H9 (cell line): ENCODE data around the gene ZMYM2. TPM values are rescaled to one million over a fixed set of nuclear protein-coding genes. Genes with fewer than 3 reads are reported as not detected.

ENCODE experiments used
- DNase-seq: peaks from one replicate; pipeline ENCODE4 v3.0.0-alpha.2; 2017
- H2AFZ ChIP-seq: one replicate; pipeline ENCODE4 v1.6.1; 2013; ENCODE audit warnings: mild to moderate bottlenecking, low read length, control low read depth, moderate library complexity
- H2AK5ac ChIP-seq: 2 replicates; pipeline ENCODE4 v1.6.1; 2013; ENCODE audit warnings: low read length, control low read depth, mixed read lengths; ENCODE audit not compliant: insufficient read length
- H2BK120ac ChIP-seq: one replicate; pipeline ENCODE4 v1.6.1; 2013; ENCODE audit warnings: low read depth, mild to moderate bottlenecking, low read length, control low read depth, inconsistent platforms; ENCODE audit not compliant: poor library complexity, severe bottlenecking
- H2BK12ac ChIP-seq: 2 replicates; pipeline ENCODE4 v1.6.1; 2013; ENCODE audit warnings: low read length, control low read depth, mixed read lengths, low read depth; ENCODE audit not compliant: insufficient read length
- H2BK15ac ChIP-seq: 2 replicates; pipeline ENCODE4 v1.6.1; 2013; ENCODE audit warnings: low read depth, low read length, control low read depth
- H2BK20ac ChIP-seq: one replicate; pipeline ENCODE4 v1.6.1; 2013; ENCODE audit warnings: low read depth, mild to moderate bottlenecking, low read length, control low read depth, inconsistent platforms; ENCODE audit not compliant: poor library complexity, severe bottlenecking
- H2BK5ac ChIP-seq: 2 replicates; pipeline ENCODE4 v1.6.1; 2013; ENCODE audit warnings: low read length, control low read depth, mixed read lengths; ENCODE audit not compliant: insufficient read length
- H3K14ac ChIP-seq: 2 replicates; pipeline ENCODE4 v1.6.1; 2013; ENCODE audit warnings: low read length, control low read depth; ENCODE audit not compliant: insufficient read depth
- H3K18ac ChIP-seq: 2 replicates; pipeline ENCODE4 v1.6.1; 2013; ENCODE audit warnings: low read depth, mild to moderate bottlenecking, mixed read lengths, low read length, control low read depth; ENCODE audit not compliant: insufficient read length
- H3K23ac ChIP-seq: 2 replicates; pipeline ENCODE4 v1.6.1; 2013; ENCODE audit warnings: low read length, control low read depth, mixed read lengths, low read depth; ENCODE audit not compliant: insufficient read length
- H3K23me2 ChIP-seq: 2 replicates; pipeline ENCODE4 v1.6.1; 2013; ENCODE audit warnings: low read depth, mild to moderate bottlenecking, mixed read lengths, low read length, control low read depth; ENCODE audit not compliant: insufficient read length, poor library complexity, severe bottlenecking
- H3K27ac ChIP-seq: 2 replicates; pipeline ENCODE4 v1.5.1; 2013; ENCODE audit warnings: low read length, control low read depth, mixed read lengths, low read depth; ENCODE audit not compliant: insufficient read length
- H3K27me3 ChIP-seq: 2 replicates; pipeline ENCODE4 v1.6.1; 2013; ENCODE audit warnings: low read length, control low read depth, inconsistent platforms; ENCODE audit not compliant: insufficient read depth
- H3K4ac ChIP-seq: 2 replicates; pipeline ENCODE4 v1.6.1; 2013; ENCODE audit warnings: low read depth, mild to moderate bottlenecking, control low read depth, inconsistent platforms, low read length, moderate library complexity
- H3K4me1 ChIP-seq: 2 replicates; pipeline ENCODE4 v1.6.1; 2013; ENCODE audit warnings: low read length, control low read depth, inconsistent platforms; ENCODE audit not compliant: insufficient read depth
- H3K4me2 ChIP-seq: 2 replicates; pipeline ENCODE4 v1.6.1; 2013; ENCODE audit warnings: low read length, control low read depth, mixed read lengths; ENCODE audit not compliant: insufficient read length, insufficient read depth
- H3K56ac ChIP-seq: 2 replicates; pipeline ENCODE4 v1.6.1; 2013; ENCODE audit warnings: low read depth, mild to moderate bottlenecking, mixed read lengths, low read length, control low read depth; ENCODE audit not compliant: insufficient read length
- H3K79me1 ChIP-seq: 2 replicates; pipeline ENCODE4 v1.6.1; 2013; ENCODE audit warnings: low read depth, mild to moderate bottlenecking, moderate library complexity, low read length, control low read depth, inconsistent platforms; ENCODE audit not compliant: insufficient read depth, poor library complexity, severe bottlenecking
- H3K79me2 ChIP-seq: 2 replicates; pipeline ENCODE4 v1.6.1; 2013; ENCODE audit warnings: low read length, control low read depth, inconsistent platforms; ENCODE audit not compliant: insufficient read depth
- H3K9ac ChIP-seq: 2 replicates; pipeline ENCODE4 v1.6.1; 2013; ENCODE audit warnings: low read length, control low read depth, mixed read lengths; ENCODE audit not compliant: insufficient read length; ENCODE audit errors: extremely low read depth
- H3K9me3 ChIP-seq: one replicate; pipeline ENCODE4 v1.6.1; 2013; ENCODE audit warnings: low read depth, low read length, inconsistent platforms; ENCODE audit not compliant: control insufficient read depth
- H3T11ph ChIP-seq: one replicate; pipeline ENCODE4 v1.6.1; 2013; ENCODE audit warnings: mild to moderate bottlenecking, low read length, control low read depth, inconsistent platforms
- H4K20me1 ChIP-seq: one replicate; pipeline ENCODE4 v1.6.1; 2013; ENCODE audit not compliant: control insufficient read depth, insufficient read length, insufficient read depth
- H4K5ac ChIP-seq: 2 replicates; pipeline ENCODE4 v1.6.1; 2013; ENCODE audit warnings: low read depth, mild to moderate bottlenecking, mixed read lengths, low read length, control low read depth; ENCODE audit not compliant: insufficient read length
- H4K8ac ChIP-seq: replicated peaks from 2 replicates; pipeline ENCODE4 v1.6.1; 2013; ENCODE audit warnings: low read length, control low read depth, mixed read lengths, low read depth; ENCODE audit not compliant: insufficient read length
- H4K91ac ChIP-seq: 2 replicates; pipeline ENCODE4 v1.6.1; 2013; ENCODE audit warnings: low read depth, mild to moderate bottlenecking, moderate library complexity, mixed read lengths, low read length, control low read depth; ENCODE audit not compliant: insufficient read length
- H3K27ac Mint-ChIP-seq, 3 experiments: 2 replicates in 2 of 3; 3 replicates in 1 of 3; pipeline ENCODE4 v1.8.0; 2020 to 2021; ENCODE audit warnings: mixed read lengths in 3 of 3, mild to moderate bottlenecking in 1 of 3, moderate library complexity in 1 of 3
- H3K27me3 Mint-ChIP-seq: 2 replicates; pipeline ENCODE4 v1.8.0; 2021; ENCODE audit warnings: low read depth, mild to moderate bottlenecking, moderate library complexity, mixed read lengths
- H3K36me3 Mint-ChIP-seq, 3 experiments: 2 replicates in 2 of 3; 3 replicates in 1 of 3; pipeline ENCODE4 v1.8.0; 2020 to 2021; ENCODE audit warnings: low read depth in 3 of 3, mixed read lengths in 3 of 3; ENCODE audit not compliant: insufficient read depth in 1 of 3
- H3K4me1 Mint-ChIP-seq, 2 experiments: 2 replicates each; pipeline ENCODE4 v1.8.0; 2020; ENCODE audit warnings: mixed read lengths in 2 of 2
- H3K4me3 Mint-ChIP-seq, 2 experiments: 2 replicates in 1 of 2; 3 replicates in 1 of 2; pipeline ENCODE4 v1.8.0; 2020 to 2021; ENCODE audit warnings: mild to moderate bottlenecking in 2 of 2, mixed read lengths in 2 of 2, moderate library complexity in 1 of 2
- H3K9me3 Mint-ChIP-seq, 2 experiments: 2 replicates in 1 of 2; 3 replicates in 1 of 2; pipeline ENCODE4 v1.8.0; 2020; ENCODE audit warnings: mild to moderate bottlenecking in 2 of 2, mixed read lengths in 2 of 2, moderate library complexity in 1 of 2
- WGBS: extraction: QIAGEN DNeasy Blood & Tissue Kit; methylation state at CpG from one replicate; pipeline ENCODE4 v1.1.7; 2013; ENCODE audit warnings: missing lambda C conversion rate, low lambda C conversion rate, mixed read lengths; ENCODE audit not compliant: insufficient read length; ENCODE audit errors: extremely low coverage; 5-methylcytosine and 5-hydroxymethylcytosine counted together
- total RNA-seq: library from RNA; stranded (reverse); gene quantifications from 2 replicates; pipeline ENCODE4 v1.2.1, GENCODE V29; 2021
- TF ChIP-seq, protein P1 (sequence below): fragments of 200-600 bp; sonication (generic); conservative IDR thresholded peaks from 3 replicates; pipeline ENCODE4 v1.8.0; 2021; ENCODE audit warnings: antibody characterized with exemption, mild to moderate bottlenecking

The ZMYM2 gene
- total RNA-seq, 1 experiment from 2014 or later = 173 TPM

- Histone ChIP-seq H3K14ac (no peak overlapping the region), H4K20me1 (no peaks in the 10 kb centered on the region), H3K56ac (no peak overlapping the region), H4K8ac (no peak overlapping the region), H4K91ac (no peak overlapping the region), H2BK15ac (no peak overlapping the region), H2BK120ac (no peak overlapping the region), H2AFZ (no peak overlapping the region), H3K79me2 (peaks cover 33% of the 10 kb centered on the region; the same call in 1 of the 2 replicates), H3K4ac (no peak overlapping the region), H2BK5ac (no peak overlapping the region), H3K79me1 (peaks cover 6% of the 10 kb centered on the region), H3K23ac (no peak overlapping the region), H3K9ac (no peak overlapping the region), H3K4me1 (no peaks in the 10 kb centered on the region), H3K27ac (no peak overlapping the region), H2AK5ac (no peak overlapping the region), H3K27me3 (no peaks in the 10 kb centered on the region), H3K23me2 (peaks cover 6% of the 10 kb centered on the region), H2BK20ac (no peak overlapping the region), H4K5ac (no peak overlapping the region), H3K4me2 (no peak overlapping the region), H3T11ph (no peak overlapping the region), H3K18ac (no peak overlapping the region), H3K9me3 (no peaks in the 10 kb centered on the region), H2BK12ac (no peak overlapping the region)
- peak overlapping the region in 1 of 3 experiments; percentile 12; a peak in 1 of 7 replicates for H3K27ac Mint-ChIP-seq
- peak overlapping the region; percentile 42 to 68 for H3K4me3 Mint-ChIP-seq
- TF ChIP-seq, protein P1, sequence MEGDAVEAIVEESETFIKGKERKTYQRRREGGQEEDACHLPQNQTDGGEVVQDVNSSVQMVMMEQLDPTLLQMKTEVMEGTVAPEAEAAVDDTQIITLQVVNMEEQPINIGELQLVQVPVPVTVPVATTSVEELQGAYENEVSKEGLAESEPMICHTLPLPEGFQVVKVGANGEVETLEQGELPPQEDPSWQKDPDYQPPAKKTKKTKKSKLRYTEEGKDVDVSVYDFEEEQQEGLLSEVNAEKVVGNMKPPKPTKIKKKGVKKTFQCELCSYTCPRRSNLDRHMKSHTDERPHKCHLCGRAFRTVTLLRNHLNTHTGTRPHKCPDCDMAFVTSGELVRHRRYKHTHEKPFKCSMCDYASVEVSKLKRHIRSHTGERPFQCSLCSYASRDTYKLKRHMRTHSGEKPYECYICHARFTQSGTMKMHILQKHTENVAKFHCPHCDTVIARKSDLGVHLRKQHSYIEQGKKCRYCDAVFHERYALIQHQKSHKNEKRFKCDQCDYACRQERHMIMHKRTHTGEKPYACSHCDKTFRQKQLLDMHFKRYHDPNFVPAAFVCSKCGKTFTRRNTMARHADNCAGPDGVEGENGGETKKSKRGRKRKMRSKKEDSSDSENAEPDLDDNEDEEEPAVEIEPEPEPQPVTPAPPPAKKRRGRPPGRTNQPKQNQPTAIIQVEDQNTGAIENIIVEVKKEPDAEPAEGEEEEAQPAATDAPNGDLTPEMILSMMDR = no peak
- DNase-seq = no peak
- H3K9me3 Mint-ChIP-seq = no peaks in the 10 kb centered on the region
- peaks cover 21 to 30% of the 10 kb centered on the region in 2 experiments for H3K4me1 Mint-ChIP-seq
- WGBS = no CpG with 5 or more reads among the region's 4 CpGs
- no peaks in the 10 kb centered on the region; the same call in 1 of the 2 replicates for H3K27me3 Mint-ChIP-seq
- H3K36me3 Mint-ChIP-seq = peaks cover 33 to 50% (median 43%) of the 10 kb centered on the region in 3 experiments; a peak in 6 of 7 replicates
Measured at GRCh38 chr13:19961489-19961888, 3.0 kb downstream of the ZMYM2 start.
